Uterine smooth muscle cell (primary cell): ENCODE measurements around the gene SUSD1. TPM values are rescaled to one million over a fixed set of nuclear protein-coding genes. Genes with fewer than 3 reads are reported as not detected.

Experiments
- total RNA-seq: library from RNA; depleted of rRNA; stranded (reverse); fragments of >200 nt; gene quantifications from 2 replicates; pipeline ENCODE4 v1.2.3, GENCODE V29; 2014

The SUSD1 gene
- 17.7 and 21.2 TPM in 2 replicates for total RNA-seq

GRCh38 chr9:112174965-112175795 lies at the start of gene SUSD1:
TSS of gene SUSD1 (minus strand) at chr9:112175297. CDS start at chr9:112175235, 62 bp downstream.

Other genes with a start within 250 kb of the SUSD1 start
- 16.5 and 17.7 TPM in 2 replicates for gene PTBP3, start 158.3 kb upstream of the SUSD1 start, total RNA-seq
- 33.2 and 38.1 TPM in 2 replicates for gene HSDL2, start 204.8 kb upstream of the SUSD1 start, total RNA-seq